GM12801 (cell line): ENCODE data around the gene TMEM151B.

ENCODE experiments used
- TF ChIP-seq, protein P1 (sequence below): IDR thresholded peaks from one replicate; pipeline ENCODE4 v1.5.1; 2011; ENCODE audit warnings: control low read depth; ENCODE audit not compliant: insufficient read length; ENCODE audit errors: extremely low read depth

The TMEM151B gene

DNA sequence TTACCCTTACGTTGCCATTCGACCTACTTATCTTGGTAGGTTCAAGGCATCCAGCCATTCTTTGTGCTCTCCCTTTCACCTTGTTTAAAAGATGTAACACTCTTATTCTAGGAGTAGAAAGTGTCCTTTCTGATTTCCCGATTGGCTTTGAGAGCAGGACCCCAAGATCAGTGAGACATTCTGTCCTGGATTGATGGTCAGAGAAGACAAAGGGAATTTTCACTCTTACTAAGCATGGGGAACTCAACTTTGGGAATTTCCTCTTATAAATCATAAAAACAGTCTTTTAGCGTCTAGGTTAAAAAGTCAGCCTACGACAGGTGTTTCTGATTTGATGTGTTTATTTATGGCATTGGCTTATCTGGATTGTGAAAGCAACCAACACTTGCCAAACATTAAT is 45.7 kb downstream of the TMEM151B start:
- TF ChIP-seq, protein P1, sequence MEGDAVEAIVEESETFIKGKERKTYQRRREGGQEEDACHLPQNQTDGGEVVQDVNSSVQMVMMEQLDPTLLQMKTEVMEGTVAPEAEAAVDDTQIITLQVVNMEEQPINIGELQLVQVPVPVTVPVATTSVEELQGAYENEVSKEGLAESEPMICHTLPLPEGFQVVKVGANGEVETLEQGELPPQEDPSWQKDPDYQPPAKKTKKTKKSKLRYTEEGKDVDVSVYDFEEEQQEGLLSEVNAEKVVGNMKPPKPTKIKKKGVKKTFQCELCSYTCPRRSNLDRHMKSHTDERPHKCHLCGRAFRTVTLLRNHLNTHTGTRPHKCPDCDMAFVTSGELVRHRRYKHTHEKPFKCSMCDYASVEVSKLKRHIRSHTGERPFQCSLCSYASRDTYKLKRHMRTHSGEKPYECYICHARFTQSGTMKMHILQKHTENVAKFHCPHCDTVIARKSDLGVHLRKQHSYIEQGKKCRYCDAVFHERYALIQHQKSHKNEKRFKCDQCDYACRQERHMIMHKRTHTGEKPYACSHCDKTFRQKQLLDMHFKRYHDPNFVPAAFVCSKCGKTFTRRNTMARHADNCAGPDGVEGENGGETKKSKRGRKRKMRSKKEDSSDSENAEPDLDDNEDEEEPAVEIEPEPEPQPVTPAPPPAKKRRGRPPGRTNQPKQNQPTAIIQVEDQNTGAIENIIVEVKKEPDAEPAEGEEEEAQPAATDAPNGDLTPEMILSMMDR, result no peak

DNA sequence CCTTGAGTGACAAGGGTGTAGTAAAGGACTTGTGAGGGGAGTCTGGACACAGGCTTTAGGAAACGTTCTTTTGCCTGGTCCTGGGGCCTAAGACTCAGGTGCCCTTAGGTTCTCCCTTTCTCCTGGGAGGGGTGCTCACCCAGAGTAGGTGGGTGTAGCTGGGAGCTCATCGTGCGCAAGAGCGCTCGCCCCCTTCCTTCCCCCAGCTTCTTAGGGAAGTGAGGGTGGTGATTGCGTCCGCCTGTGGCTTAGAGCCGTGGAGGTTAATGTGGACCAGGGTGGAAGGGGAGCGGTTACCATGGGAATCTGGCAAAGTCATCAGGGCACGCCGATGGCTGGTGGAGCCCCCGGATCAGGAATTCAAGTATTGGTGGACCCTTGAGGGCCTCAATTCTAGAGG is 46.2 kb downstream of the TMEM151B start:
- TF ChIP-seq, protein P1, result no peak

GRCh38 chr6:44321210-44321609 is 51.0 kb downstream of the TMEM151B start:
- TF ChIP-seq, protein P1, result no peak

- TF ChIP-seq, protein P1, result no peak
Observed at GRCh38 chr6:44327096-44327495, 56.8 kb downstream of the TMEM151B start.

DNA sequence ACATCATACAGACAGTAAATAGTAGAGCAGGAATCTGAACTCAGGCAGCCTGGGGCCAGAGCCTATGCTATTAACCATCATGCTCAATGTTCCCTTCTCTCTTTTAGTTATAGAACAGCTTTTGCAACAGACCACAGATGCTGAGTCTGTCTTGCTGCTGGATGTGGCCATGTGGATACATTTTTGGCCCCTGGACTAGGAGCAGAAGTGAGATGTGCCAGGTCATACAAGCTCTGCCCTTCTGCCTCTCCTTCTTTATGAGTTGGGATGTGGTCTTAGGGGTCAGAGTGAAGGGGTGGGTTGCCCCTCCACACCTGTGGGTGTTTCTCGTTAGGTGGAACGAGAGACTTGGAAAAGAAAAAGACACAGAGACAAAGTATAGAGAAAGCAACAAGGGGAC is 57.5 kb downstream of the TMEM151B start:
- TF ChIP-seq, protein P1, result no peak

- TF ChIP-seq, protein P1, result no peak
Observed at GRCh38 chr6:44329858-44330257, 59.6 kb downstream of the TMEM151B start.

GRCh38 chr6:44332585-44332984 is 62.3 kb downstream of the TMEM151B start:
- TF ChIP-seq, protein P1, result no peak
